HepG2 (cell line): ENCODE measurements around the gene SOX4. TPM values are rescaled to one million over a fixed set of nuclear protein-coding genes. Genes with fewer than 3 reads are reported as not detected.
A peak's percentile ranks its signal among the peaks of the same experiment; 100 is the strongest.

Experiments used
- CHD2 ChIP-seq: IDR thresholded peaks from 2 replicates; pipeline ENCODE4 v1.6.1; 2011; ENCODE audit warnings: low read depth, low read length, improper control_type of control experiment
- CSRNP2 ChIP-seq: sonication (generic); formaldehyde crosslinking; conservative IDR thresholded peaks from 2 replicates; pipeline ENCODE4 v1.8.0; 2022; ENCODE audit warnings: low read depth, missing genetic modification reagents
- FOXA3 ChIP-seq: IDR thresholded peaks from 2 replicates; pipeline ENCODE4 v1.6.1; 2016; ENCODE audit warnings: missing genetic modification reagents, missing compliant biosample characterization
- HES4 ChIP-seq: sonication (generic); formaldehyde crosslinking; IDR thresholded peaks from 2 replicates; pipeline ENCODE4 v1.9.0; 2021; ENCODE audit warnings: mild to moderate bottlenecking, missing genetic modification reagents, borderline replicate concordance
- HMG20A ChIP-seq: IDR thresholded peaks from 2 replicates; pipeline ENCODE4 v1.6.1; 2016; ENCODE audit warnings: borderline replicate concordance
- HNF4A ChIP-seq: sonication (generic); formaldehyde crosslinking; IDR thresholded peaks from 2 replicates; pipeline ENCODE4 v1.4.0; 2020; ENCODE audit warnings: missing genetic modification reagents
- KMT2B ChIP-seq: IDR thresholded peaks from 2 replicates; pipeline ENCODE4 v1.6.1; 2016; ENCODE audit warnings: missing genetic modification reagents, missing compliant biosample characterization
- MIER3 ChIP-seq: IDR thresholded peaks from 2 replicates; pipeline ENCODE4 v1.6.1; 2016; ENCODE audit warnings: missing compliant biosample characterization, borderline replicate concordance
- MYPOP ChIP-seq: sonication (generic); formaldehyde crosslinking; IDR thresholded peaks from 2 replicates; pipeline ENCODE4 v1.8.1; 2023; ENCODE audit warnings: mild to moderate bottlenecking, moderate library complexity, missing genetic modification reagents
- POLR2AphosphoS5 ChIP-seq: IDR thresholded peaks from 2 replicates; pipeline ENCODE4 v1.6.1; 2012; ENCODE audit warnings: low read depth, low read length
- SUZ12 ChIP-seq: fragments of 150-350 bp; IDR thresholded peaks from 2 replicates; pipeline ENCODE4 v1.6.1; 2014; ENCODE audit warnings: low read depth, low read length
- ZBTB7B ChIP-seq: sonication (generic); formaldehyde crosslinking; IDR thresholded peaks from 2 replicates; pipeline ENCODE4 v1.4.0; 2020; ENCODE audit warnings: missing genetic modification reagents
- ZNF264 ChIP-seq: sonication (generic); formaldehyde crosslinking; IDR thresholded peaks from 2 replicates; pipeline ENCODE4 v1.4.0; 2020; ENCODE audit warnings: missing genetic modification reagents
- ZNF335 ChIP-seq: sonication (generic); formaldehyde crosslinking; IDR thresholded peaks from 2 replicates; pipeline ENCODE4 v1.4.0; 2020; ENCODE audit warnings: missing genetic modification reagents
- ZNF33A ChIP-seq: sonication (generic); formaldehyde crosslinking; IDR thresholded peaks from 2 replicates; pipeline ENCODE4 v1.5.1; 2020; ENCODE audit warnings: missing genetic modification reagents, mild to moderate bottlenecking, moderate library complexity, borderline replicate concordance
- ZNF484 ChIP-seq: sonication (generic); formaldehyde crosslinking; IDR thresholded peaks from 2 replicates; pipeline ENCODE4 v1.5.1; 2020; ENCODE audit warnings: mild to moderate bottlenecking, low read depth, missing genetic modification reagents, borderline replicate concordance
- ZNF605 ChIP-seq: sonication (generic); formaldehyde crosslinking; IDR thresholded peaks from 2 replicates; pipeline ENCODE4 v1.8.0; 2022; ENCODE audit warnings: mild to moderate bottlenecking, missing genetic modification reagents
- ZNF646 ChIP-seq: sonication (generic); formaldehyde crosslinking; IDR thresholded peaks from 2 replicates; pipeline ENCODE4 v1.9.0; 2021; ENCODE audit warnings: mild to moderate bottlenecking, missing genetic modification reagents
- ZNF878 ChIP-seq: sonication (generic); formaldehyde crosslinking; IDR thresholded peaks from 2 replicates; pipeline ENCODE4 v1.8.1; 2023; ENCODE audit warnings: mild to moderate bottlenecking, missing genetic modification reagents, moderate library complexity
- ZNF879 ChIP-seq: sonication (generic); formaldehyde crosslinking; IDR thresholded peaks from 2 replicates; pipeline ENCODE4 v1.8.1; 2023; ENCODE audit warnings: missing genetic modification reagents
- polyA plus RNA-seq, 8 experiments: library from polyadenylated mRNA; depleted of rRNA in 3 of 8; stranded (reverse) in 7 of 8; unstranded in 1 of 8; fragments of >200 nt; fragmentation: Illumina TruSeq in 4 of 8; extraction: Trizol in 4 of 8; gene quantifications; 2 replicates each; pipeline versions ENCODE4 v1.2.1 to v1.2.3, GENCODE V29; 2011 to 2016; ENCODE audit warnings: low read depth in 4 of 8, missing spikeins in 1 of 8, mixed read lengths in 1 of 8; ENCODE audit not compliant: insufficient read depth in 1 of 8
- total RNA-seq, 5 experiments: library from RNA; depleted of rRNA; stranded (reverse); fragments of >200 nt; fragmentation: Illumina TruSeq; extraction: Trizol; gene quantifications; 2 replicates each; pipeline ENCODE4 v1.2.3, GENCODE V29; 2016; ENCODE audit warnings: low read depth in 1 of 5

The SOX4 gene
- total and polyA plus RNA-seq, 2 of the 13 experiments (the other 11 are each of a cell fraction or from before 2014, with no cell fraction given), result 2.6 to 3.4 TPM

- TF ChIP-seq CSRNP2 (CRISPR knock-in tag) (0 out of 2 replicates have a peak, but pooled peaks have one; percentile 70), ZNF264 (CRISPR knock-in tag) (no peak), ZNF878 (no peak), ZNF605 (CRISPR knock-in tag) (no peak; the same call in 1 of the 2 replicates), KMT2B (0 out of 2 replicates have a peak, but pooled peaks have one; percentile 65), FOXA3 (CRISPR knock-in tag) (no peak), SUZ12 (no peak), ZNF484 (no peak), MYPOP (CRISPR knock-in tag) (peak; percentile 85), ZNF646 (no peak), ZNF33A (CRISPR knock-in tag) (no peak), ZBTB7B (no peak), HNF4A (CRISPR knock-in tag) (no peak), ZNF879 (0 out of 2 replicates have a peak, but pooled peaks have one; percentile 32), HES4 (peak; percentile 79; the same call in 1 of the 2 replicates), POLR2AphosphoS5 (no peak), MIER3 (CRISPR knock-in tag) (no peak), HMG20A (no peak), CHD2 (no peak), ZNF335 (CRISPR knock-in tag) (no peak)
These were observed 1.1 kb downstream of the SOX4 start (continued) for GRCh38 chr6:21594416-21595281.
